TTC549 (cell line): ENCODE data around the gene ZSWIM7.

Source experiments
- FAIRE-seq: peaks from 2 replicates; lab custom pipeline; 2012; peaks lifted over from hg19 to GRCh38; lab: Jason Lieb, UNC

Gene ZSWIM7

GRCh38 chr17:15929941-15930340 is 69.6 kb downstream of the ZSWIM7 start:
- FAIRE-seq: no peak

- no peak for FAIRE-seq
Measured at GRCh38 chr17:15928286-15928785, 71.2 kb downstream of the ZSWIM7 start.
